GM18858 (cell line): Measurements from ENCODE around the gene ARF1.

Experiments used
- ATAC-seq: cut with Tn5 transposase; IDR thresholded peaks from one replicate; pipeline ENCODE4 v1.9.1; 2021; ENCODE audit not compliant: unreplicated experiment

ARF1 gene

DNA sequence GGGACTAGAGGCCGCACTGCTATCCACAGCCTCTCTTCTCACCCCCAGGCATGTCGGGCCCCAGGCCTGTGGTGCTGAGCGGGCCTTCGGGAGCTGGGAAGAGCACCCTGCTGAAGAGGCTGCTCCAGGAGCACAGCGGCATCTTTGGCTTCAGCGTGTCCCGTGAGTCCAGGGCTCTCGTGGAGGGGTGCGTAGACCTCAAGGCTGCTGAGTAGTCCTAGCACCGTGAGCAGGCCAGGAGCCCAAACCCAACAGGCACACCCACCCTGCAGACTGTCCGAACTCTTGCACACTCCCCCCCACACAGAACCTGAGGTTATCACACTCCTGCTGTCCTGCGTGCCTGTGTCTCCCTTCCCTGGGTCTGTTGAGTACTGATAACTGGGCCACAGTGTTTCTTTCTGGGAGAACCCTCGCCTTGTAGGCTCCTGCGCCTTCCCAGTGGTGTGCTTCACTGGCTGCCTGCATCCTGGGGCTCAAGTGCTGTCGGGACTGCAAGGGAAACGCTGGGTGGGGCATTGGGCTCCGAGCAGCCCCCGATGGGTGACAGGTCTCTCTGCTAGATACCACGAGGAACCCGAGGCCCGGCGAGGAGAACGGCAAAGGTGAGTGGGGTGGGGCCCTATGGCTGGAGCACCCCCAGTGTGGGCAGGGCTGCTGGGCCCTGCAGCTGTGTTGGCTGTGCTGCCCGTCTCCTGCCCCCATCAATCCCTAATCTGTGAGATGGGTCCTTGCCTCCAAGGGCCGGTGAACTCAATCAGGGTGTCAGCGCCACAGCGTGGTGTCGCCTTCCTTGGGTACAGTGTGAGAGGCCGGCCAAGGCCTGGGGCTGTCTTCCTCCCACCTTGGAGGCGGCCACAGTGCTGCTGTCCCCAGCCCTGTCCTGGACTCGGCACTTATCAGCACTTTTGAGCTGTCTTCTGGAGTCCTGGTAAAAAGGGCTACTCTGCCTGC lies 63.2 kb downstream of the ARF1 start:
- ATAC-seq, result no peak

GRCh38 chr1:228146417-228147150 lies 64.1 kb downstream of the ARF1 start:
- ATAC-seq, result no peak

DNA sequence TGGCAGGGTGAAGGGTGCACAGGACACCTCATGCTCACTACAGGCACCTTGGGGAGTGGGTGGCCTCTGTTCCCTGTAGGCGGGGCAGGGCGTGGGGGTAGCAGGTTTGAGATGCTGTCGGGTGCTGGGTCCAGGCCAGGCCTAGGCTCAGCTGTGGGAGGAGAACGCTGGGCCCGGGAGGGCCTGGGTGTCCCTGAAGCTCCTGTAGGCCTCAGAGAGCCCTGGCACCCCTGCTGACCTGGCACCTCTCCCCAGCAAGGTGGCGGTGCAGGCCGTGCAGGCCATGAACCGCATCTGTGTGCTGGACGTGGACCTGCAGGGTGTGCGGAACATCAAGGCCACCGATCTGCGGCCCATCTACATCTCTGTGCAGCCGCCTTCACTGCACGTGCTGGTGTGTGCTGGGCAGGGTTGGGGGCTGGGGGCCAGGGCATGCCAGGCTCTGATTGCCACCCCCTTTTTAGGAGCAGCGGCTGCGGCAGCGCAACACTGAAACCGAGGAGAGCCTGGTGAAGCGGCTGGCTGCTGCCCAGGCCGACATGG lies 64.7 kb downstream of the ARF1 start:
- no peak for ATAC-seq

- no peak for ATAC-seq
Observed at GRCh38 chr1:228147768-228148167, 65.3 kb downstream of the ARF1 start.

DNA sequence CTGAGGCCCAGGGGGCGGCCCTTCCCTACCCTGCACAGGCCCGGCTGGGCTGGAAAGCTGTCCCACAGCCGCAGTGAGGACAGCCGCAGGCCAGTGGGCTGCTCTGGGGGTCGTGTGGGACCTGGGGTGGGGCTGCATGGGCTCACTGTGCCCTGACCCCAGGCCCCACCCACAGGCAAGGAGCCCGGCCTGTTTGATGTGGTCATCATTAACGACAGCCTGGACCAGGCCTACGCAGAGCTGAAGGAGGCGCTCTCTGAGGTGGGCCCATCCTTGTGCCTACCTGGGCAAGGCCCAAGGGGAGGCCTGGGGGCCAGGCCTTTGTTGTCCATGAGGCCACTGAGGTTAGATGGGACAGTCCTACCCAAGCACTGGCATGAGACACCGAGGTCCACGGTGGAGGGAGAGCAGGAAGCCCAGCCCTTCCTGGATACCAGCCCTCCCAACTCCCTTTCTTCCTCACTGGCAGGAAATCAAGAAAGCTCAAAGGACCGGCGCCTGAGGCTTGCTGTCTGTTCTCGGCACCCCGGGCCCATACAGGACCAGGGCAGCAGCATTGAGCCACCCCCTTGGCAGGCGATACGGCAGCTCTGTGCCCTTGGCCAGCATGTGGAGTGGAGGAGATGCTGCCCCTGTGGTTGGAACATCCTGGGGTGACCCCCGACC lies 65.8 kb downstream of the ARF1 start:
- no peak for ATAC-seq
